Smooth muscle cell of the brain vasculature (primary cell): ENCODE data around the gene YIF1A.
"Not testable (repeated sequence)": the region's sequence is repeated elsewhere in the genome, so short reads cannot be mapped to it uniquely, and the experiment has no call there.

ENCODE experiments used
- DNase-seq: peaks from one replicate; pipeline ENCODE4 v3.0.0-alpha.2; 2012; ENCODE audit warnings: low read depth, low spot score

YIF1A gene

GRCh38 chr11:66311965-66312548 lies 23.1 kb upstream of the YIF1A start:
- DNase-seq, result peak; percentile 94

- no peak for DNase-seq
Measured at GRCh38 chr11:66311470-66311964, 22.6 kb upstream of the YIF1A start.

- DNase-seq, result not testable (repeated sequence)
Measured at GRCh38 chr11:66310803-66311440, 22.0 kb upstream of the YIF1A start.

- DNase-seq, result no peak
Measured at GRCh38 chr11:66310324-66310723, 21.4 kb upstream of the YIF1A start.

GRCh38 chr11:66309475-66309874 lies 20.5 kb upstream of the YIF1A start:
- DNase-seq, result no peak

- no peak for DNase-seq
Measured at GRCh38 chr11:66302656-66303055, 13.7 kb upstream of the YIF1A start.

GRCh38 chr11:66299186-66299585 lies 10.2 kb upstream of the YIF1A start:
- no peak for DNase-seq

GRCh38 chr11:66297610-66298009 lies 8.7 kb upstream of the YIF1A start:
- DNase-seq, result no peak

GRCh38 chr11:66294626-66295620 lies 6.0 kb upstream of the YIF1A start:
- no peak for DNase-seq

GRCh38 chr11:66293777-66294625 lies 5.1 kb upstream of the YIF1A start:
- DNase-seq, result no peak

GRCh38 chr11:66293352-66293751 lies 4.4 kb upstream of the YIF1A start:
- no peak for DNase-seq

- no peak for DNase-seq
Measured at GRCh38 chr11:66292543-66293332, 3.8 kb upstream of the YIF1A start.

- no peak for DNase-seq
Measured at GRCh38 chr11:66291706-66292542, 3.0 kb upstream of the YIF1A start, which contains the start of gene TMEM151A. Gene TMEM151A, plus strand, starts transcription at chr11:66291894. Its CDS starts 120 bp downstream, at chr11:66292014.

GRCh38 chr11:66291303-66291705 lies 2.4 kb upstream of the YIF1A start:
- DNase-seq, result no peak

- DNase-seq, result no peak
Measured at GRCh38 chr11:66290330-66290621, 1.3 kb upstream of the YIF1A start.

- no peak for DNase-seq
Measured at GRCh38 chr11:66289548-66290329, 796 bp upstream of the YIF1A start.

GRCh38 chr11:66287889-66288670 lies 863 bp downstream of the YIF1A start:
- no peak for DNase-seq
